H9 (cell line): ENCODE measurements around the gene GALNT10. TPM values are rescaled to one million over a fixed set of nuclear protein-coding genes. Genes with fewer than 3 reads are reported as not detected.

ENCODE experiments used
- DNase-seq: peaks from one replicate; pipeline ENCODE4 v3.0.0-alpha.2; 2017
- H2AFZ ChIP-seq: one replicate; pipeline ENCODE4 v1.6.1; 2013; ENCODE audit warnings: mild to moderate bottlenecking, low read length, control low read depth, moderate library complexity
- H2AK5ac ChIP-seq: 2 replicates; pipeline ENCODE4 v1.6.1; 2013; ENCODE audit warnings: low read length, control low read depth, mixed read lengths; ENCODE audit not compliant: insufficient read length
- H2BK120ac ChIP-seq: one replicate; pipeline ENCODE4 v1.6.1; 2013; ENCODE audit warnings: low read depth, mild to moderate bottlenecking, low read length, control low read depth, inconsistent platforms; ENCODE audit not compliant: poor library complexity, severe bottlenecking
- H2BK12ac ChIP-seq: 2 replicates; pipeline ENCODE4 v1.6.1; 2013; ENCODE audit warnings: low read length, control low read depth, mixed read lengths, low read depth; ENCODE audit not compliant: insufficient read length
- H2BK15ac ChIP-seq: 2 replicates; pipeline ENCODE4 v1.6.1; 2013; ENCODE audit warnings: low read depth, low read length, control low read depth
- H2BK20ac ChIP-seq: one replicate; pipeline ENCODE4 v1.6.1; 2013; ENCODE audit warnings: low read depth, mild to moderate bottlenecking, low read length, control low read depth, inconsistent platforms; ENCODE audit not compliant: poor library complexity, severe bottlenecking
- H2BK5ac ChIP-seq: 2 replicates; pipeline ENCODE4 v1.6.1; 2013; ENCODE audit warnings: low read length, control low read depth, mixed read lengths; ENCODE audit not compliant: insufficient read length
- H3K14ac ChIP-seq: 2 replicates; pipeline ENCODE4 v1.6.1; 2013; ENCODE audit warnings: low read length, control low read depth; ENCODE audit not compliant: insufficient read depth
- H3K18ac ChIP-seq: 2 replicates; pipeline ENCODE4 v1.6.1; 2013; ENCODE audit warnings: low read depth, mild to moderate bottlenecking, mixed read lengths, low read length, control low read depth; ENCODE audit not compliant: insufficient read length
- H3K23ac ChIP-seq: 2 replicates; pipeline ENCODE4 v1.6.1; 2013; ENCODE audit warnings: low read length, control low read depth, mixed read lengths, low read depth; ENCODE audit not compliant: insufficient read length
- H3K23me2 ChIP-seq: 2 replicates; pipeline ENCODE4 v1.6.1; 2013; ENCODE audit warnings: low read depth, mild to moderate bottlenecking, mixed read lengths, low read length, control low read depth; ENCODE audit not compliant: insufficient read length, poor library complexity, severe bottlenecking
- H3K27ac ChIP-seq: 2 replicates; pipeline ENCODE4 v1.5.1; 2013; ENCODE audit warnings: low read length, control low read depth, mixed read lengths, low read depth; ENCODE audit not compliant: insufficient read length
- H3K27me3 ChIP-seq: 2 replicates; pipeline ENCODE4 v1.6.1; 2013; ENCODE audit warnings: low read length, control low read depth, inconsistent platforms; ENCODE audit not compliant: insufficient read depth
- H3K4ac ChIP-seq: 2 replicates; pipeline ENCODE4 v1.6.1; 2013; ENCODE audit warnings: low read depth, mild to moderate bottlenecking, control low read depth, inconsistent platforms, low read length, moderate library complexity
- H3K4me1 ChIP-seq: 2 replicates; pipeline ENCODE4 v1.6.1; 2013; ENCODE audit warnings: low read length, control low read depth, inconsistent platforms; ENCODE audit not compliant: insufficient read depth
- H3K4me2 ChIP-seq: 2 replicates; pipeline ENCODE4 v1.6.1; 2013; ENCODE audit warnings: low read length, control low read depth, mixed read lengths; ENCODE audit not compliant: insufficient read length, insufficient read depth
- H3K56ac ChIP-seq: 2 replicates; pipeline ENCODE4 v1.6.1; 2013; ENCODE audit warnings: low read depth, mild to moderate bottlenecking, mixed read lengths, low read length, control low read depth; ENCODE audit not compliant: insufficient read length
- H3K79me1 ChIP-seq: 2 replicates; pipeline ENCODE4 v1.6.1; 2013; ENCODE audit warnings: low read depth, mild to moderate bottlenecking, moderate library complexity, low read length, control low read depth, inconsistent platforms; ENCODE audit not compliant: insufficient read depth, poor library complexity, severe bottlenecking
- H3K79me2 ChIP-seq: 2 replicates; pipeline ENCODE4 v1.6.1; 2013; ENCODE audit warnings: low read length, control low read depth, inconsistent platforms; ENCODE audit not compliant: insufficient read depth
- H3K9ac ChIP-seq: 2 replicates; pipeline ENCODE4 v1.6.1; 2013; ENCODE audit warnings: low read length, control low read depth, mixed read lengths; ENCODE audit not compliant: insufficient read length; ENCODE audit errors: extremely low read depth
- H3K9me3 ChIP-seq: one replicate; pipeline ENCODE4 v1.6.1; 2013; ENCODE audit warnings: low read depth, low read length, inconsistent platforms; ENCODE audit not compliant: control insufficient read depth
- H3T11ph ChIP-seq: one replicate; pipeline ENCODE4 v1.6.1; 2013; ENCODE audit warnings: mild to moderate bottlenecking, low read length, control low read depth, inconsistent platforms
- H4K20me1 ChIP-seq: one replicate; pipeline ENCODE4 v1.6.1; 2013; ENCODE audit not compliant: control insufficient read depth, insufficient read length, insufficient read depth
- H4K5ac ChIP-seq: 2 replicates; pipeline ENCODE4 v1.6.1; 2013; ENCODE audit warnings: low read depth, mild to moderate bottlenecking, mixed read lengths, low read length, control low read depth; ENCODE audit not compliant: insufficient read length
- H4K8ac ChIP-seq: replicated peaks from 2 replicates; pipeline ENCODE4 v1.6.1; 2013; ENCODE audit warnings: low read length, control low read depth, mixed read lengths, low read depth; ENCODE audit not compliant: insufficient read length
- H4K91ac ChIP-seq: 2 replicates; pipeline ENCODE4 v1.6.1; 2013; ENCODE audit warnings: low read depth, mild to moderate bottlenecking, moderate library complexity, mixed read lengths, low read length, control low read depth; ENCODE audit not compliant: insufficient read length
- H3K27ac Mint-ChIP-seq, 3 experiments: 2 replicates in 2 of 3; 3 replicates in 1 of 3; pipeline ENCODE4 v1.8.0; 2020 to 2021; ENCODE audit warnings: mixed read lengths in 3 of 3, mild to moderate bottlenecking in 1 of 3, moderate library complexity in 1 of 3
- H3K27me3 Mint-ChIP-seq: 2 replicates; pipeline ENCODE4 v1.8.0; 2021; ENCODE audit warnings: low read depth, mild to moderate bottlenecking, moderate library complexity, mixed read lengths
- H3K36me3 Mint-ChIP-seq, 3 experiments: 2 replicates in 2 of 3; 3 replicates in 1 of 3; pipeline ENCODE4 v1.8.0; 2020 to 2021; ENCODE audit warnings: low read depth in 3 of 3, mixed read lengths in 3 of 3; ENCODE audit not compliant: insufficient read depth in 1 of 3
- H3K4me1 Mint-ChIP-seq, 2 experiments: 2 replicates each; pipeline ENCODE4 v1.8.0; 2020; ENCODE audit warnings: mixed read lengths in 2 of 2
- H3K4me3 Mint-ChIP-seq, 2 experiments: 2 replicates in 1 of 2; 3 replicates in 1 of 2; pipeline ENCODE4 v1.8.0; 2020 to 2021; ENCODE audit warnings: mild to moderate bottlenecking in 2 of 2, mixed read lengths in 2 of 2, moderate library complexity in 1 of 2
- H3K9me3 Mint-ChIP-seq, 2 experiments: 2 replicates in 1 of 2; 3 replicates in 1 of 2; pipeline ENCODE4 v1.8.0; 2020; ENCODE audit warnings: mild to moderate bottlenecking in 2 of 2, mixed read lengths in 2 of 2, moderate library complexity in 1 of 2
- CTCF ChIP-seq: fragments of 200-600 bp; sonication (generic); conservative IDR thresholded peaks from 3 replicates; pipeline ENCODE4 v1.8.0; 2021; ENCODE audit warnings: antibody characterized with exemption, mild to moderate bottlenecking
- WGBS: extraction: QIAGEN DNeasy Blood & Tissue Kit; methylation state at CpG from one replicate; pipeline ENCODE4 v1.1.7; 2013; ENCODE audit warnings: missing lambda C conversion rate, low lambda C conversion rate, mixed read lengths; ENCODE audit not compliant: insufficient read length; ENCODE audit errors: extremely low coverage; 5-methylcytosine and 5-hydroxymethylcytosine counted together
- total RNA-seq: library from RNA; stranded (reverse); gene quantifications from 2 replicates; pipeline ENCODE4 v1.2.1, GENCODE V29; 2021

Gene GALNT10
- total RNA-seq, 1 experiment from 2014 or later, result 15.4 TPM

- Histone ChIP-seq H2BK5ac (no peak overlapping the region), H2BK20ac (no peak overlapping the region), H2BK120ac (no peak overlapping the region), H3K9ac (no peak overlapping the region), H3K23me2 (no peaks in the 10 kb centered on the region), H3K56ac (no peak overlapping the region), H4K5ac (no peak overlapping the region), H3K79me1 (no peaks in the 10 kb centered on the region), H2BK15ac (no peak overlapping the region), H3K14ac (no peak overlapping the region), H3K27ac (no peak overlapping the region), H3K9me3 (no peaks in the 10 kb centered on the region), H3K79me2 (no peaks in the 10 kb centered on the region), H4K8ac (no peak overlapping the region), H3K27me3 (no peaks in the 10 kb centered on the region), H4K20me1 (no peaks in the 10 kb centered on the region), H3K4me2 (no peak overlapping the region), H3K4ac (no peak overlapping the region), H3K23ac (no peak overlapping the region), H3T11ph (no peak overlapping the region), H3K4me1 (no peaks in the 10 kb centered on the region), H2AK5ac (no peak overlapping the region), H3K18ac (no peak overlapping the region), H2AFZ (no peak overlapping the region), H2BK12ac (no peak overlapping the region), H4K91ac (no peak overlapping the region)
- no peaks in the 10 kb centered on the region for H3K4me1 Mint-ChIP-seq
- no peaks in the 10 kb centered on the region for H3K27me3 Mint-ChIP-seq
- no peak for TF ChIP-seq CTCF
- no CpG with 5 or more reads among the region's 5 CpGs for WGBS
- no peak overlapping the region for H3K27ac Mint-ChIP-seq
- peaks cover 2 to 53% (median 34%) of the 10 kb centered on the region in 3 experiments; a peak in 6 of 7 replicates for H3K36me3 Mint-ChIP-seq
- DNase-seq, result no peak
- H3K4me3 Mint-ChIP-seq, result no peak overlapping the region
- no peaks in the 10 kb centered on the region for H3K9me3 Mint-ChIP-seq
Observed at GRCh38 chr5:154455585-154455984, 265.1 kb downstream of the GALNT10 start.
